PC-9 (cell line): ENCODE data around the gene RPL22. TPM values are rescaled to one million over a fixed set of nuclear protein-coding genes. Genes with fewer than 3 reads are reported as not detected.
A peak's percentile ranks its signal among the peaks of the same experiment; 100 is the strongest.

Experiments
- BruUV-seq: library from RNA; stranded (reverse); fragments of 400-500 nt; replicated peaks from 2 replicates; lab custom pipeline; 2021; lab: Mats Ljungman, UMichigan
- CTCF ChIA-PET: fragments of 300-600 bp; sonication (Branson Sonifier 250); formaldehyde crosslinking; loops from one replicate; lab custom pipeline; 2022; ENCODE audit warnings: antibody characterized with exemption; lab: Charles Lee
- POLR2A ChIA-PET: fragments of 300-600 bp; sonication (Branson Sonifier 250); formaldehyde crosslinking; loops from one replicate; lab custom pipeline; 2022; ENCODE audit warnings: antibody characterized with exemption; ENCODE audit not compliant: unreplicated experiment; lab: Charles Lee
- DNase-seq, 2 experiments: peaks; one replicate each; pipeline versions ENCODE4 v3.0.0 to v3.0.0-alpha.2; 2015 to 2022; ENCODE audit warnings: mixed read lengths in 1 of 2
- H2AFZ ChIP-seq: fragments of 200-600 bp; sonication (generic); 2 replicates; pipeline ENCODE4 v1.8.1; 2017; ENCODE audit warnings: antibody characterized with exemption
- H3F3A ChIP-seq: fragments of 200-600 bp; sonication (generic); 2 replicates; pipeline ENCODE4 v1.8.1; 2017; ENCODE audit warnings: antibody characterized with exemption, mild to moderate bottlenecking, low read depth; ENCODE audit not compliant: insufficient read depth
- H3K27ac ChIP-seq: fragments of 200-600 bp; sonication (generic); 2 replicates; pipeline ENCODE4 v1.6.1; 2016; ENCODE audit warnings: mixed run types
- H3K27me3 ChIP-seq: fragments of 200-600 bp; sonication (generic); 2 replicates; pipeline ENCODE4 v1.6.1; 2016; ENCODE audit warnings: low read depth, mixed run types; ENCODE audit not compliant: insufficient read depth
- H3K36me3 ChIP-seq: fragments of 200-600 bp; sonication (generic); 2 replicates; pipeline ENCODE4 v1.6.1; 2016; ENCODE audit warnings: low read depth, mixed run types
- H3K4me1 ChIP-seq: fragments of 200-600 bp; sonication (generic); replicated peaks from 2 replicates; pipeline ENCODE4 v1.6.1; 2016; ENCODE audit warnings: mixed run types; ENCODE audit not compliant: insufficient read depth
- H3K4me2 ChIP-seq: fragments of 200-600 bp; sonication (generic); 2 replicates; pipeline ENCODE4 v1.6.1; 2017; ENCODE audit warnings: mixed run types
- H3K4me3 ChIP-seq: fragments of 200-600 bp; sonication (generic); 2 replicates; pipeline ENCODE4 v1.6.1; 2016; ENCODE audit warnings: mixed run types
- H3K79me2 ChIP-seq: fragments of 200-600 bp; sonication (generic); 2 replicates; pipeline ENCODE4 v1.6.1; 2017; ENCODE audit warnings: low read depth, mixed run types
- H3K9me2 ChIP-seq: fragments of 200-600 bp; sonication (generic); 2 replicates; pipeline ENCODE4 v1.8.1; 2017; ENCODE audit warnings: mild to moderate bottlenecking; ENCODE audit not compliant: insufficient read depth
- H3K9me3 ChIP-seq: fragments of 200-600 bp; sonication (generic); 2 replicates; pipeline ENCODE4 v1.8.1; 2016; ENCODE audit warnings: low read depth; ENCODE audit not compliant: insufficient read depth
- H4K20me1 ChIP-seq: fragments of 200-600 bp; sonication (generic); 2 replicates; pipeline ENCODE4 v1.8.1; 2017; ENCODE audit not compliant: insufficient read depth
- EZH2 ChIP-seq: fragments of 200-600 bp; sonication (generic); IDR thresholded peaks from 2 replicates; pipeline ENCODE4 v1.8.0; 2017; ENCODE audit warnings: antibody characterized with exemption, low read depth
- intact Hi-C: fragments of 100-400 bp; cut with micrococcal nuclease; formaldehyde crosslinking; loops from one replicate; pipeline ENCODE4 v1.10.0; 2022; ENCODE audit not compliant: unreplicated experiment
- total RNA-seq: library from RNA; stranded (reverse); gene quantifications from 2 replicates; pipeline ENCODE4 v1.2.3, GENCODE V29; 2021
- TF ChIP-seq, protein P1 (sequence below): fragments of 200-600 bp; sonication (generic); conservative IDR thresholded peaks from 2 replicates; pipeline ENCODE4 v1.6.1; 2017; ENCODE audit warnings: mixed run types, antibody characterized with exemption, mild to moderate bottlenecking, moderate library complexity

Gene RPL22
- total RNA-seq, 1 experiment from 2014 or later, result 447 TPM

DNA sequence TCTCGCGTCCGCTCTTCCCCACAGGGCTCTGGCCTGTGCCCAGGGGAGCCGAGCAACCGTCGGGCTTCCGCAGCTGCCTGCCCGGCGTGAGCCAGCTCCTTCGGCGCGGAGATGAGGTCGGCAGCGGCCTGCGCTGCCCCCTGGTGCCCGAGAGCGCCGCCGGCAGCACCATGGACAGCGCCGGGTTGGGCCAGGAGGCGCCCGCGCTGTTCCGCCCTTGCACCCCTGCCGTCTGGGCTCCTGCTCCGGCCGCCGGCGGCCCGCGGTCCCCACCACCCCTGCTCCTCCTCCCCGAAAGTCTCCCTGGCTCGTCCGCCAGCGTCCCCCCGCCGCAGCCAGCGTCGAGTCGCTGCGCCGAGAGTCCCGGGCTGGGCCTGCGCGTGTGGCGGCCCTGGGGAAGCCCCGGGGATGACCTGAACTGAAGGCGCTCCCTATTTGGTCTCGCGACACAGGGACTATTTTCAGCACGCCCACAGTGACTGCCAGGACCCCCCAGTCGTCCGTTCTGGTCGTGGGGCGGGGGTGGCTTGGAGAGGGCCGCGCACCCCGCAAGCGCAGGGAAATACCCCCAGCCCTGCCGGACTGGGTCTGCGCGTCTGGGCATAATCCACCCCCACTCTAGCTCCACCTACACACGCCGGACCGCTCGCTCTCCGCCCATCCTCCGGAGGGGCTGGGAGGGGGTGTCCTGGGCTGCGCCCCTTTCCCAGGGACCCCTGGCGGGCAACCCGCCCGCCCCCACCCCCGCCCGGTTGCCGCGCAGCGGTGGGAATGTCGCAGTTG lies 45.9 kb upstream of the RPL22 start:
- Histone ChIP-seq H3K27ac (no peak overlapping the region), H3F3A (no peaks in the 10 kb centered on the region; the same call in 1 of the 2 replicates), H3K36me3 (no peaks in the 10 kb centered on the region), H3K9me3 (no peaks in the 10 kb centered on the region), H3K79me2 (no peaks in the 10 kb centered on the region), H4K20me1 (no peaks in the 10 kb centered on the region), H3K27me3 (peaks cover 17% of the 10 kb centered on the region), H3K9me2 (no peaks in the 10 kb centered on the region), H2AFZ (no peak overlapping the region), H3K4me2 (peak overlapping the region; percentile 63), H3K4me3 (peak overlapping the region; percentile 42; the same call in 1 of the 2 replicates), H3K4me1 (no peaks in the 10 kb centered on the region)
- ChIA-PET POLR2A (interaction anchor here (0.6 kb wide), 1 partner anchor 100 kb away, joined by 5 read pairs; no protein-coding TSS in a partner anchor), CTCF (interaction anchor here (0.6 to 1.0 kb wide), 10 partner anchors 11 to 204 kb away, joined by 3 to 10 read pairs (median 5); no protein-coding TSS in a partner anchor)
- intact Hi-C loops, result loop anchor here (1.0 to 5.0 kb wide), 4 partner anchors 136 to 402 kb away; no protein-coding TSS in a partner anchor
- BruUV-seq, result no TSS peak
- DNase-seq, result peak; percentile 47 to 82
- no peak for TF ChIP-seq EZH2
- TF ChIP-seq, protein P1, sequence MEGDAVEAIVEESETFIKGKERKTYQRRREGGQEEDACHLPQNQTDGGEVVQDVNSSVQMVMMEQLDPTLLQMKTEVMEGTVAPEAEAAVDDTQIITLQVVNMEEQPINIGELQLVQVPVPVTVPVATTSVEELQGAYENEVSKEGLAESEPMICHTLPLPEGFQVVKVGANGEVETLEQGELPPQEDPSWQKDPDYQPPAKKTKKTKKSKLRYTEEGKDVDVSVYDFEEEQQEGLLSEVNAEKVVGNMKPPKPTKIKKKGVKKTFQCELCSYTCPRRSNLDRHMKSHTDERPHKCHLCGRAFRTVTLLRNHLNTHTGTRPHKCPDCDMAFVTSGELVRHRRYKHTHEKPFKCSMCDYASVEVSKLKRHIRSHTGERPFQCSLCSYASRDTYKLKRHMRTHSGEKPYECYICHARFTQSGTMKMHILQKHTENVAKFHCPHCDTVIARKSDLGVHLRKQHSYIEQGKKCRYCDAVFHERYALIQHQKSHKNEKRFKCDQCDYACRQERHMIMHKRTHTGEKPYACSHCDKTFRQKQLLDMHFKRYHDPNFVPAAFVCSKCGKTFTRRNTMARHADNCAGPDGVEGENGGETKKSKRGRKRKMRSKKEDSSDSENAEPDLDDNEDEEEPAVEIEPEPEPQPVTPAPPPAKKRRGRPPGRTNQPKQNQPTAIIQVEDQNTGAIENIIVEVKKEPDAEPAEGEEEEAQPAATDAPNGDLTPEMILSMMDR, result peak; percentile 68

DNA sequence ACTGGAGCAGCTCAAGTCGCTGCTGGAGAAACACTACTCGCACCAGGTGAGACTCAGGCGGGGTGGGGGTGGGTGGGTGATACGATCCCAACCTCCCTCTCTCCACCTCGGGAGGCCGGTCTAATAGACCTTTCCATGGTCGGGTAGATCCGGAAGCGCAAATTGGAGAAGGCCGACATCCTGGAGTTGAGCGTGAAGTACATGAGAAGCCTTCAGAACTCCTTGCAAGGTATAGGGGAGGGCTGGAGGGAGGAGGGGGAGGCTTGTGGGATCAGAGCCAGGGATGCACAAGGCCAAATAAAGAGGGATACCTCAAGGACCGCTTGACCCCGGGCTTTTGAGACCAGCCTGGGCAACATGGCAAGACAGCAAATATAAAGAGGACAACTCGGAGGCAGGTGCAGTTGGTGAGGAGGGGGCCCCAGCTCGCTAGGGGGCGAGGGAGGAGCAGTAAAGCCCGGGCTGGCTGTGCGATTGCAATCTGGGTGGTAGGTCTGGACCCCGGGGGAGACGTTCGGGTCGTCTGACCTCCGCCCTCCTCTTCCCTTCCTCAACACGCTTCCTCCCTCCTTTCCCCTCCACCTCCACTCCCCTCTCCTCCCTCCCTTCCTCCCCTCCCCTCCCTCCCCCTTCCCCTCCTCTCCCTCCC lies 45.1 kb upstream of the RPL22 start:
- POLR2A ChIA-PET, result interaction anchor here (0.6 kb wide), 1 partner anchor 42 kb away, joined by 10 read pairs; no protein-coding TSS in a partner anchor
- no peaks in the 10 kb centered on the region for H3K36me3 ChIP-seq
- CTCF ChIA-PET, result interaction anchor here (0.6 to 1.0 kb wide), 9 partner anchors 10 to 193 kb away, joined by 3 to 10 read pairs (median 5); partner anchors contain the start of gene RNF207
- H3K4me1 ChIP-seq, result no peaks in the 10 kb centered on the region
- no peak overlapping the region for H2AFZ ChIP-seq
- no TSS peak for BruUV-seq
- H3K9me2 ChIP-seq, result no peaks in the 10 kb centered on the region
- no peak overlapping the region for H3K27ac ChIP-seq
- H3K4me3 ChIP-seq, result no peak overlapping the region
- TF ChIP-seq, protein P1, result no peak
- H3K9me3 ChIP-seq, result no peaks in the 10 kb centered on the region
- H3K4me2 ChIP-seq, result no peak overlapping the region
- H3F3A ChIP-seq, result no peaks in the 10 kb centered on the region; the same call in 1 of the 2 replicates
- H3K27me3 ChIP-seq, result peaks cover 17% of the 10 kb centered on the region
- intact Hi-C loops, result loop anchor here (1.0 to 5.0 kb wide), 4 partner anchors 135 to 403 kb away; no protein-coding TSS in a partner anchor
- no peaks in the 10 kb centered on the region for H4K20me1 ChIP-seq
- DNase-seq, result no peak
- H3K79me2 ChIP-seq, result no peaks in the 10 kb centered on the region

DNA sequence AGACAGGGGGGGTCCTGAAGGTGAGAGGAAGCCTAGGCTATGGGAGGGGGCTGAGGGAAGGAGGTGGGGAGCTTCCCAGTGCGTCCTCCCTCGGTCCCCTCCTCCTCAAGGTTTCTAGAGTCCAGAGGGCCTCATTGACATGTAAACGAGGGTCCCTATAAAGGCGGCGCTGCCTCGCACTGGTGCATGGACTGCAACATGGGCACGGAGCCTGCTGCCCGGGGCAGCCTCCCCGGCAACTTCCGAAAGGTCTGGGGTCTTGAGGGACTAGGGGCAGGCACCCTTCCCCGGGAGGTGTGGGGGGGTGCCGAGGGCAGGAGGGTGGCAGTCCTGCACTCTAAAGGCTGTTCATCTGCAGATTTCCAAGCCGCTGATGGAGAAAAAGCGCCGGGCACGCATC lies 44.6 kb upstream of the RPL22 start, which contains the start of gene HES3:
Gene HES3, plus strand, starts transcription at position 187 of the 400 bp plus-strand sequence. Its CDS starts 187 bp downstream, at position 374.
- Histone ChIP-seq H3K36me3 (no peaks in the 10 kb centered on the region), H3K79me2 (no peaks in the 10 kb centered on the region), H3F3A (no peaks in the 10 kb centered on the region; the same call in 1 of the 2 replicates), H3K4me1 (no peaks in the 10 kb centered on the region), H3K27ac (no peak within 1 kb of the TSS), H3K9me2 (no peaks in the 10 kb centered on the region), H3K4me2 (no peak within 1 kb of the TSS), H4K20me1 (no peaks in the 10 kb centered on the region), H3K9me3 (no peaks in the 10 kb centered on the region), H2AFZ (no peak within 1 kb of the TSS), H3K27me3 (peaks cover 17% of the 10 kb centered on the region), H3K4me3 (no peak within 1 kb of the TSS)
- TF ChIP-seq EZH2, result no peak
- TF ChIP-seq, protein P1, result no peak
- DNase-seq, result no peak
- BruUV-seq, result no TSS peak
- ChIA-PET CTCF (no interaction called here), POLR2A (interaction anchor here (0.6 kb wide), 1 partner anchor 42 kb away, joined by 10 read pairs; no protein-coding TSS in a partner anchor)
- intact Hi-C loops, result no loop called here
